Loucy (cell line): ENCODE results near the gene XCL1.

Source experiments
- H2AFZ ChIP-seq: fragments of 200-600 bp; sonication (generic); 2 replicates; pipeline ENCODE4 v1.6.0; 2016; ENCODE audit warnings: antibody characterized with exemption, mild to moderate bottlenecking, low read length, moderate library complexity
- H3F3A ChIP-seq: fragments of 200-600 bp; 2 replicates; pipeline ENCODE4 v1.6.0; 2016; ENCODE audit warnings: antibody characterized with exemption, low read depth, mild to moderate bottlenecking
- H3K27me3 ChIP-seq: fragments of 200-600 bp; sonication (generic); 2 replicates; pipeline ENCODE4 v1.6.1; 2014; ENCODE audit warnings: low read length, mild to moderate bottlenecking; ENCODE audit not compliant: insufficient read depth, poor library complexity, severe bottlenecking
- H3K36me3 ChIP-seq: fragments of 200-600 bp; sonication (generic); 2 replicates; pipeline ENCODE4 v1.6.1; 2016; ENCODE audit warnings: low read length; ENCODE audit not compliant: insufficient read depth
- H3K4me1 ChIP-seq: fragments of 200-600 bp; sonication (generic); 2 replicates; pipeline ENCODE4 v1.5.1; 2014; ENCODE audit warnings: low read length, mild to moderate bottlenecking; ENCODE audit not compliant: insufficient read depth, poor library complexity, severe bottlenecking
- H3K4me2 ChIP-seq: fragments of 200-600 bp; sonication (generic); 2 replicates; pipeline ENCODE4 v1.6.0; 2014; ENCODE audit warnings: antibody characterized with exemption, low read length, low read depth, mild to moderate bottlenecking; ENCODE audit not compliant: poor library complexity, severe bottlenecking
- H3K4me3 ChIP-seq: fragments of 200-600 bp; sonication (generic); 2 replicates; pipeline ENCODE4 v1.5.1; 2014; ENCODE audit warnings: low read length, mild to moderate bottlenecking, mixed read lengths; ENCODE audit not compliant: poor library complexity, severe bottlenecking
- H3K79me2 ChIP-seq: fragments of 200-600 bp; sonication (generic); 2 replicates; pipeline ENCODE4 v1.6.1; 2014; ENCODE audit warnings: low read length; ENCODE audit not compliant: insufficient read depth
- H3K9ac ChIP-seq: fragments of 200-600 bp; sonication (generic); 2 replicates; pipeline ENCODE4 v1.6.0; 2014; ENCODE audit warnings: mild to moderate bottlenecking, low read depth, low read length, moderate library complexity; ENCODE audit not compliant: poor library complexity, severe bottlenecking
- H3K9me2 ChIP-seq: fragments of 200-600 bp; sonication (generic); replicated peaks from 2 replicates; pipeline ENCODE4 v1.6.1; 2016; ENCODE audit warnings: low read depth, low read length, mixed read lengths
- H3K9me3 ChIP-seq: fragments of 200-600 bp; sonication (generic); 2 replicates; pipeline ENCODE4 v1.6.1; 2014; ENCODE audit warnings: mild to moderate bottlenecking, antibody characterized with exemption, low read length, low read depth; ENCODE audit not compliant: insufficient read depth
- H4K20me1 ChIP-seq: fragments of 200-600 bp; sonication (generic); 2 replicates; pipeline ENCODE4 v1.6.0; 2014; ENCODE audit warnings: antibody characterized with exemption, low read length, mild to moderate bottlenecking; ENCODE audit not compliant: insufficient read depth, poor library complexity, severe bottlenecking
- CTCF ChIP-seq: fragments of 200-600 bp; sonication (generic); conservative IDR thresholded peaks from 2 replicates; pipeline ENCODE4 v1.5.1; 2014; ENCODE audit warnings: mild to moderate bottlenecking, antibody characterized with exemption, low read length
- EZH2phosphoT487 ChIP-seq: fragments of 200-600 bp; IDR thresholded peaks from 2 replicates; pipeline ENCODE4 v1.6.1; 2018; ENCODE audit warnings: antibody characterized with exemption, mild to moderate bottlenecking, moderate library complexity, borderline replicate concordance

XCL1 gene

GRCh38 chr1:168629466-168629865 is 53.1 kb downstream of the XCL1 start:
- no peaks in the 10 kb centered on the region for H3K9me2 ChIP-seq
- H3K4me1 ChIP-seq, result no peaks in the 10 kb centered on the region
- no peaks in the 10 kb centered on the region for H3K36me3 ChIP-seq
- no peaks in the 10 kb centered on the region for H3K9me3 ChIP-seq
- no peak for TF ChIP-seq EZH2phosphoT487
- no peak for TF ChIP-seq CTCF
- H3K79me2 ChIP-seq, result no peaks in the 10 kb centered on the region
- H3K9ac ChIP-seq, result no peak overlapping the region
- no peak overlapping the region for H2AFZ ChIP-seq
- no peak overlapping the region for H3K4me3 ChIP-seq
- H3K4me2 ChIP-seq, result no peak overlapping the region
- H3K27me3 ChIP-seq, result no peaks in the 10 kb centered on the region
- H3F3A ChIP-seq, result no peaks in the 10 kb centered on the region
- H4K20me1 ChIP-seq, result no peaks in the 10 kb centered on the region
